VCaP (cell line): ENCODE results near the gene SMURF2.
"Not testable (repeated sequence)": the region's sequence is repeated elsewhere in the genome, so short reads cannot be mapped to it uniquely, and the experiment has no call there.

ENCODE experiments used
- H3K27ac ChIP-seq: fragments of 450-650 bp; 2 replicates; pipeline ENCODE4 v1.5.1; 2017
- CTCF ChIP-seq: fragments of 450-650 bp; conservative IDR thresholded peaks from 2 replicates; pipeline ENCODE4 v1.5.1; 2017; ENCODE audit warnings: mild to moderate bottlenecking, moderate library complexity

Gene SMURF2

GRCh38 chr17:64596439-64596838 is 65.7 kb downstream of the SMURF2 start:
- no peak for TF ChIP-seq CTCF
- H3K27ac ChIP-seq: no peak overlapping the region

- no peak overlapping the region for H3K27ac ChIP-seq
- TF ChIP-seq CTCF: no peak
Observed at GRCh38 chr17:64591944-64592343, 70.2 kb downstream of the SMURF2 start.

- TF ChIP-seq CTCF: no peak
- H3K27ac ChIP-seq: no peak overlapping the region
Observed at GRCh38 chr17:64585146-64585545, 77.0 kb downstream of the SMURF2 start.

- H3K27ac ChIP-seq: no peak overlapping the region
Observed at GRCh38 chr17:64583038-64583437, 79.1 kb downstream of the SMURF2 start.

GRCh38 chr17:64580384-64581315 is 81.5 kb downstream of the SMURF2 start:
- TF ChIP-seq CTCF: no peak
- no peak overlapping the region for H3K27ac ChIP-seq

More at GRCh38 chr17:64583038-64583437, 79.1 kb downstream of the SMURF2 start:
- no peak for TF ChIP-seq CTCF

- H3K27ac ChIP-seq: no peak overlapping the region
- TF ChIP-seq CTCF: no peak
Observed at GRCh38 chr17:64579917-64580316, 82.2 kb downstream of the SMURF2 start.

GRCh38 chr17:64577025-64577424 is 85.1 kb downstream of the SMURF2 start:
- not testable (repeated sequence) for H3K27ac ChIP-seq

- H3K27ac ChIP-seq: no peak overlapping the region
Observed at GRCh38 chr17:64575431-64575830, 86.7 kb downstream of the SMURF2 start.

More at GRCh38 chr17:64575431-64575830, 86.7 kb downstream of the SMURF2 start:
- TF ChIP-seq CTCF: no peak
